ENCODE data around the gene ANKRD9. TPM values are rescaled to one million over a fixed set of nuclear protein-coding genes. Genes with fewer than 3 reads are reported as not detected.

The ANKRD9 gene
- polyA plus RNA-seq, 1 donor from 2014 or later = 1.5 TPM

GRCh38 chr14:102530828-102531478 is 21.4 kb upstream of the ANKRD9 start:
- Histone ChIP-seq H2AFZ (ENCODE audit: low read depth, low read length) (no peak overlapping the region), H3K9me3 (ENCODE audit: low read length) (no peaks in the 10 kb centered on the region), H3K4me3 (ENCODE audit: low read length) (no peak overlapping the region), H3K27ac (ENCODE audit: low read length) (no peak overlapping the region), H3K27me3 (ENCODE audit: insufficient read depth, low read depth, low read length) (no peaks in the 10 kb centered on the region), H3K9ac (ENCODE audit: low read length) (no peak overlapping the region), H3K79me2 (replicated peaks; ENCODE audit: insufficient read depth, low read length) (no peaks in the 10 kb centered on the region), H3K9me2 (ENCODE audit: insufficient read depth, low read length) (no peaks in the 10 kb centered on the region), H3F3A (ENCODE audit: insufficient read depth, low read length, poor library complexity, severe bottlenecking) (no peaks in the 10 kb centered on the region), H3K4me2 (ENCODE audit: low read length) (no peak overlapping the region), H3K36me3 (ENCODE audit: insufficient read depth, low read length) (no peaks in the 10 kb centered on the region), H4K20me1 (ENCODE audit: insufficient read depth) (no peaks in the 10 kb centered on the region)
- TF ChIP-seq EZH2 (IDR thresholded peaks at IDR 0.05; ENCODE audit: borderline replicate concordance, insufficient read depth, low read length, poor library complexity, severe bottlenecking) (no peak), EP300 (conservative IDR thresholded peaks at IDR 0.05; ENCODE audit: poor library complexity, severe bottlenecking) (no peak), MXI1 (conservative IDR thresholded peaks at IDR 0.05; ENCODE audit: poor library complexity, severe bottlenecking) (no peak)

DNA sequence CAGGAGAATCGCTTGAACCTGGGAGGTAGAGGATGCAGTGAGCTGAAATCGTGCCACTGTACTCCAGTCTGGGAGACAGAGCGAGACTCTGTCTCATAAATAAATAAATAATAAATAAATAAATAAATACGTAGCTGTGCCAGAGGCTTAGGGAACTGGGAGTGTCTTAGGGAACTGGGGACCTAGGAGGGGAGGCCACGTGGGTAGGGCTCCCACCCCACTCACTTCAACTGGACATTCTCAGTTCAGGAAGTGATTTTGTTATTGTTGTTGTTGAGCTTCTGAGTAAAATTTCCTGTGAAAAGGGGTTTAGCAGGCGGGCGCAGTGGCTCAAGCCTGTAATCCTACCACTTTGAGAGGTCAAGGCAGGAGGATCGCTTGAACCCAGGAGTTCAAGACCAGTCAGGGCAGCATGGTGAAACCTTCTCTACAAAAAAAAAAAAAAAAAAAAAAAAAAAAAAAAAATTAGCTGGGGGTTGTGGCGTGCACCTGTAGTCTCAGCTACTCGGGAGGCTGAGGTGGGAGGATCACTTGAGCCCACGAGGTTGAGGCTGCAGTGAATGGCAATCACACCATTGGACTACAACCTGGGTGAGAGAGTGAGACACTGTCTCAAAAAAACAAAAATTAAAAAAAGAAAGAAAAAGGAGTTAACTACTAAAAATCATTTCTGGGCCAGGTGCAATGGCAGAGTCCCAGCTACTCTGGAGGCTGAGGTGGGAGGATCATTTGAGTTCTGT is 19.0 kb upstream of the ANKRD9 start:
- H3K27me3 ChIP-seq (ENCODE audit: insufficient read depth, low read depth, low read length) = no peaks in the 10 kb centered on the region
- H3K9me2 ChIP-seq (ENCODE audit: insufficient read depth, low read length) = no peaks in the 10 kb centered on the region
- H3K36me3 ChIP-seq (ENCODE audit: insufficient read depth, low read length) = no peaks in the 10 kb centered on the region
- no peaks in the 10 kb centered on the region for H4K20me1 ChIP-seq (ENCODE audit: insufficient read depth)
- H3K9me3 ChIP-seq (ENCODE audit: low read length) = no peaks in the 10 kb centered on the region
- no peaks in the 10 kb centered on the region for H3F3A ChIP-seq (ENCODE audit: insufficient read depth, low read length, poor library complexity, severe bottlenecking)
- no peak overlapping the region for H3K27ac ChIP-seq (ENCODE audit: low read length)
- no peak overlapping the region for H3K4me3 ChIP-seq (ENCODE audit: low read length)
- no peak for TF ChIP-seq EP300 (conservative IDR thresholded peaks at IDR 0.05; ENCODE audit: poor library complexity, severe bottlenecking)
- TF ChIP-seq, protein P1, sequence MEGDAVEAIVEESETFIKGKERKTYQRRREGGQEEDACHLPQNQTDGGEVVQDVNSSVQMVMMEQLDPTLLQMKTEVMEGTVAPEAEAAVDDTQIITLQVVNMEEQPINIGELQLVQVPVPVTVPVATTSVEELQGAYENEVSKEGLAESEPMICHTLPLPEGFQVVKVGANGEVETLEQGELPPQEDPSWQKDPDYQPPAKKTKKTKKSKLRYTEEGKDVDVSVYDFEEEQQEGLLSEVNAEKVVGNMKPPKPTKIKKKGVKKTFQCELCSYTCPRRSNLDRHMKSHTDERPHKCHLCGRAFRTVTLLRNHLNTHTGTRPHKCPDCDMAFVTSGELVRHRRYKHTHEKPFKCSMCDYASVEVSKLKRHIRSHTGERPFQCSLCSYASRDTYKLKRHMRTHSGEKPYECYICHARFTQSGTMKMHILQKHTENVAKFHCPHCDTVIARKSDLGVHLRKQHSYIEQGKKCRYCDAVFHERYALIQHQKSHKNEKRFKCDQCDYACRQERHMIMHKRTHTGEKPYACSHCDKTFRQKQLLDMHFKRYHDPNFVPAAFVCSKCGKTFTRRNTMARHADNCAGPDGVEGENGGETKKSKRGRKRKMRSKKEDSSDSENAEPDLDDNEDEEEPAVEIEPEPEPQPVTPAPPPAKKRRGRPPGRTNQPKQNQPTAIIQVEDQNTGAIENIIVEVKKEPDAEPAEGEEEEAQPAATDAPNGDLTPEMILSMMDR (IDR thresholded peaks at IDR 0.05; ENCODE audit: poor library complexity, severe bottlenecking) = no peak
- TF ChIP-seq, protein P2, sequence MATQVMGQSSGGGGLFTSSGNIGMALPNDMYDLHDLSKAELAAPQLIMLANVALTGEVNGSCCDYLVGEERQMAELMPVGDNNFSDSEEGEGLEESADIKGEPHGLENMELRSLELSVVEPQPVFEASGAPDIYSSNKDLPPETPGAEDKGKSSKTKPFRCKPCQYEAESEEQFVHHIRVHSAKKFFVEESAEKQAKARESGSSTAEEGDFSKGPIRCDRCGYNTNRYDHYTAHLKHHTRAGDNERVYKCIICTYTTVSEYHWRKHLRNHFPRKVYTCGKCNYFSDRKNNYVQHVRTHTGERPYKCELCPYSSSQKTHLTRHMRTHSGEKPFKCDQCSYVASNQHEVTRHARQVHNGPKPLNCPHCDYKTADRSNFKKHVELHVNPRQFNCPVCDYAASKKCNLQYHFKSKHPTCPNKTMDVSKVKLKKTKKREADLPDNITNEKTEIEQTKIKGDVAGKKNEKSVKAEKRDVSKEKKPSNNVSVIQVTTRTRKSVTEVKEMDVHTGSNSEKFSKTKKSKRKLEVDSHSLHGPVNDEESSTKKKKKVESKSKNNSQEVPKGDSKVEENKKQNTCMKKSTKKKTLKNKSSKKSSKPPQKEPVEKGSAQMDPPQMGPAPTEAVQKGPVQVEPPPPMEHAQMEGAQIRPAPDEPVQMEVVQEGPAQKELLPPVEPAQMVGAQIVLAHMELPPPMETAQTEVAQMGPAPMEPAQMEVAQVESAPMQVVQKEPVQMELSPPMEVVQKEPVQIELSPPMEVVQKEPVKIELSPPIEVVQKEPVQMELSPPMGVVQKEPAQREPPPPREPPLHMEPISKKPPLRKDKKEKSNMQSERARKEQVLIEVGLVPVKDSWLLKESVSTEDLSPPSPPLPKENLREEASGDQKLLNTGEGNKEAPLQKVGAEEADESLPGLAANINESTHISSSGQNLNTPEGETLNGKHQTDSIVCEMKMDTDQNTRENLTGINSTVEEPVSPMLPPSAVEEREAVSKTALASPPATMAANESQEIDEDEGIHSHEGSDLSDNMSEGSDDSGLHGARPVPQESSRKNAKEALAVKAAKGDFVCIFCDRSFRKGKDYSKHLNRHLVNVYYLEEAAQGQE (IDR thresholded peaks at IDR 0.05; ENCODE audit: borderline replicate concordance) = no peak
- no peak for TF ChIP-seq POLR2AphosphoS5 (IDR thresholded peaks at IDR 0.05)
- TF ChIP-seq RAD21 (conservative IDR thresholded peaks at IDR 0.05) = no peak
- no peak for TF ChIP-seq EZH2 (IDR thresholded peaks at IDR 0.05; ENCODE audit: borderline replicate concordance, insufficient read depth, low read length, poor library complexity, severe bottlenecking)
- TF ChIP-seq SMC3 (conservative IDR thresholded peaks at IDR 0.05; ENCODE audit: poor library complexity) = no peak
- no peak for TF ChIP-seq MXI1 (conservative IDR thresholded peaks at IDR 0.05; ENCODE audit: poor library complexity, severe bottlenecking)
- no peak for TF ChIP-seq TAF1 (IDR thresholded peaks at IDR 0.05; ENCODE audit: low read depth)
- H3K79me2 ChIP-seq (replicated peaks; ENCODE audit: insufficient read depth, low read length) = no peaks in the 10 kb centered on the region
- H3K9ac ChIP-seq (ENCODE audit: low read length) = no peak overlapping the region
- H2AFZ ChIP-seq (ENCODE audit: low read depth, low read length) = no peak overlapping the region
- H3K4me2 ChIP-seq (ENCODE audit: low read length) = no peak overlapping the region

Measured in neural cell (in vitro differentiated cells).